ENCODE results near the gene RYR2. TPM values are rescaled to one million over a fixed set of nuclear protein-coding genes. Genes with fewer than 3 reads are reported as not detected.

RYR2 gene
- polyA plus RNA-seq, 1 experiment: not detected

GRCh38 chr1:237300642-237301041 lies 258.7 kb downstream of the RYR2 start:
- ChIA-PET CTCF (no interaction called here), POLR2A (no interaction called here)
- no peak for TF ChIP-seq CTCF (IDR thresholded peaks at IDR 0.05; ENCODE audit: insufficient read depth, low read depth, low read length)
- DNase-seq (ENCODE audit: low read depth): no peak
- no peaks in the 10 kb centered on the region for H3K27me3 ChIP-seq (ENCODE audit: control insufficient read depth, insufficient read depth, low read length)
- no peaks in the 10 kb centered on the region for H3K36me3 ChIP-seq (ENCODE audit: control insufficient read depth, insufficient read depth, low read length)
- H3K4me3 ChIP-seq (ENCODE audit: low read depth, low read length): no peak overlapping the region

DNA sequence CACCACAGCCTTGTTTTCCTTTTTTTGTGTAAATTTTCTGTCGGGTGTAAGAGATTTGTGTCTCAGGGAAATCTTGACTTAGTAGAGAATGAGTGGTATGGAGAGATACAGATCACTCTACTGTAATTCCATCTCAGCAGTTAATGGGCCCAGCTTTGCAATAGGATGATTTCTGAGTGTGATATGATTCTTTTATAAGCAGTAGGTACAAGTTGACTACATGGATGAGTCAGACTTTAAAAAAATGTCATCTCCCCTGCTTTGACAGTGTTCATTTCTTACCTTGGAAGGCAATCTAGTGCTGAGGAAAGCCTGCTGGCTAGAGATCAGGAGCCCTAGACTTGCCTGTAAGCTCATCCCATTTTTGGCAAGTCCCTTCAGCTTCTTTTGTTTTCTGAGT lies 261.9 kb downstream of the RYR2 start:
- DNase-seq (ENCODE audit: low read depth): no peak
- ChIA-PET CTCF (no interaction called here), POLR2A (no interaction called here)
- no peak for TF ChIP-seq CTCF (IDR thresholded peaks at IDR 0.05; ENCODE audit: insufficient read depth, low read depth, low read length)
- no peaks in the 10 kb centered on the region for H3K36me3 ChIP-seq (ENCODE audit: control insufficient read depth, insufficient read depth, low read length)
- H3K27me3 ChIP-seq (ENCODE audit: control insufficient read depth, insufficient read depth, low read length): no peaks in the 10 kb centered on the region
- H3K4me3 ChIP-seq (ENCODE audit: low read depth, low read length): no peak overlapping the region

GRCh38 chr1:237306726-237307125 lies 264.7 kb downstream of the RYR2 start:
- TF ChIP-seq CTCF (IDR thresholded peaks at IDR 0.05; ENCODE audit: insufficient read depth, low read depth, low read length): no peak
- Histone ChIP-seq H3K36me3 (ENCODE audit: control insufficient read depth, insufficient read depth, low read length) (no peaks in the 10 kb centered on the region), H3K27me3 (ENCODE audit: control insufficient read depth, insufficient read depth, low read length) (no peaks in the 10 kb centered on the region), H3K4me3 (ENCODE audit: low read depth, low read length) (no peak overlapping the region)
- DNase-seq (ENCODE audit: low read depth): no peak
- POLR2A ChIA-PET: no interaction called here
- CTCF ChIA-PET: no interaction called here

GRCh38 chr1:237309595-237310118 lies 267.7 kb downstream of the RYR2 start:
- ChIA-PET POLR2A (no interaction called here), CTCF (no interaction called here)
- TF ChIP-seq CTCF (IDR thresholded peaks at IDR 0.05; ENCODE audit: insufficient read depth, low read depth, low read length): no peak
- Histone ChIP-seq H3K27me3 (ENCODE audit: control insufficient read depth, insufficient read depth, low read length) (no peaks in the 10 kb centered on the region), H3K36me3 (ENCODE audit: control insufficient read depth, insufficient read depth, low read length) (no peaks in the 10 kb centered on the region), H3K4me3 (ENCODE audit: low read depth, low read length) (no peak overlapping the region)
- DNase-seq (ENCODE audit: low read depth): no peak

- no peak for DNase-seq (ENCODE audit: low read depth)
- Histone ChIP-seq H3K27me3 (ENCODE audit: control insufficient read depth, insufficient read depth, low read length) (no peaks in the 10 kb centered on the region), H3K36me3 (ENCODE audit: control insufficient read depth, insufficient read depth, low read length) (no peaks in the 10 kb centered on the region), H3K4me3 (ENCODE audit: low read depth, low read length) (no peak overlapping the region)
- CTCF ChIA-PET: no interaction called here
- no peak for TF ChIP-seq CTCF (IDR thresholded peaks at IDR 0.05; ENCODE audit: insufficient read depth, low read depth, low read length)
- POLR2A ChIA-PET: no interaction called here
Observed at GRCh38 chr1:237316352-237316751, 274.4 kb downstream of the RYR2 start.

Data from BJ (cell line).